Astrocyte (in vitro differentiated cells and primary cell): Measurements from ENCODE around the gene MSANTD4. TPM values are rescaled to one million over a fixed set of nuclear protein-coding genes. Genes with fewer than 3 reads are reported as not detected.

Experiments
- DNase-seq: peaks from one replicate; pipeline ENCODE4 v3.0.0-alpha.2; 2010; ENCODE audit warnings: low read depth
- FAIRE-seq: peaks from 2 replicates; lab custom pipeline; 2011; peaks lifted over from hg19 to GRCh38; lab: Jason Lieb, UNC
- H2AFZ ChIP-seq: 2 replicates; pipeline ENCODE4 v1.6.0; 2012; ENCODE audit warnings: low read depth, low read length, inconsistent platforms
- H3K27ac ChIP-seq: 2 replicates; pipeline ENCODE4 v1.5.1; 2011; ENCODE audit warnings: low read depth, low read length, inconsistent platforms
- H3K27me3 ChIP-seq: 2 replicates; pipeline ENCODE4 v1.6.0; 2011; ENCODE audit warnings: low read length, inconsistent platforms; ENCODE audit not compliant: insufficient read depth
- H3K36me3 ChIP-seq: 2 replicates; pipeline ENCODE4 v1.5.1; 2011; ENCODE audit warnings: low read length, inconsistent platforms; ENCODE audit not compliant: insufficient read depth
- H3K4me1 ChIP-seq: 2 replicates; pipeline ENCODE4 v1.5.1; 2011; ENCODE audit warnings: low read length, inconsistent platforms; ENCODE audit not compliant: insufficient read depth
- H3K4me2 ChIP-seq: 2 replicates; pipeline ENCODE4 v1.6.0; 2012; ENCODE audit warnings: low read length, inconsistent platforms
- H3K4me3 ChIP-seq: 2 replicates; pipeline ENCODE4 v1.5.1; 2011; ENCODE audit warnings: low read depth, mild to moderate bottlenecking, low read length, inconsistent platforms; ENCODE audit not compliant: insufficient read depth
- H3K79me2 ChIP-seq: 2 replicates; pipeline ENCODE4 v1.6.0; 2012; ENCODE audit warnings: mild to moderate bottlenecking, low read length, inconsistent platforms; ENCODE audit not compliant: insufficient read depth
- H3K9ac ChIP-seq: 2 replicates; pipeline ENCODE4 v1.6.0; 2012; ENCODE audit warnings: mild to moderate bottlenecking, low read length, inconsistent platforms
- H3K9me3 ChIP-seq: 2 replicates; pipeline ENCODE4 v1.5.1; 2012; ENCODE audit warnings: low read depth, mild to moderate bottlenecking, low read length, inconsistent platforms; ENCODE audit not compliant: insufficient read depth
- H4K20me1 ChIP-seq: 2 replicates; pipeline ENCODE4 v1.6.0; 2012; ENCODE audit warnings: low read length, inconsistent platforms; ENCODE audit not compliant: insufficient read depth
- H3K27ac Mint-ChIP-seq: one replicate; pipeline ENCODE4 v1.8.0; 2021; ENCODE audit warnings: mild to moderate bottlenecking, mixed read lengths; ENCODE audit not compliant: unreplicated experiment
- H3K27me3 Mint-ChIP-seq: one replicate; pipeline ENCODE4 v1.8.0; 2021; ENCODE audit warnings: low read depth, mixed read lengths; ENCODE audit not compliant: unreplicated experiment
- H3K36me3 Mint-ChIP-seq: one replicate; pipeline ENCODE4 v1.8.0; 2021; ENCODE audit warnings: low read depth, mixed read lengths; ENCODE audit not compliant: unreplicated experiment
- H3K4me1 Mint-ChIP-seq: one replicate; pipeline ENCODE4 v1.8.0; 2021; ENCODE audit warnings: low read depth, mixed read lengths; ENCODE audit not compliant: unreplicated experiment
- H3K4me3 Mint-ChIP-seq: one replicate; pipeline ENCODE4 v1.8.0; 2021; ENCODE audit warnings: mild to moderate bottlenecking, moderate library complexity, mixed read lengths; ENCODE audit not compliant: unreplicated experiment
- H3K9me3 Mint-ChIP-seq: one replicate; pipeline ENCODE4 v1.8.0; 2021; ENCODE audit warnings: mild to moderate bottlenecking, mixed read lengths; ENCODE audit not compliant: unreplicated experiment
- EZH2 ChIP-seq: IDR thresholded peaks from 2 replicates; pipeline ENCODE4 v1.6.1; 2012; ENCODE audit warnings: mild to moderate bottlenecking, low read length, inconsistent platforms; ENCODE audit not compliant: insufficient read depth
- total RNA-seq: library from RNA; stranded (reverse); gene quantifications from 2 replicates; pipeline ENCODE4 v1.2.1, GENCODE V29; 2021
- TF ChIP-seq, protein P1 (sequence below): IDR thresholded peaks from 2 replicates; pipeline ENCODE4 v1.5.1; 2011; ENCODE audit warnings: low read depth, mild to moderate bottlenecking, inconsistent platforms, low read length, moderate library complexity; ENCODE audit not compliant: insufficient read depth

Gene MSANTD4
- total RNA-seq, 1 donor from 2014 or later = 19.8 TPM

DNA sequence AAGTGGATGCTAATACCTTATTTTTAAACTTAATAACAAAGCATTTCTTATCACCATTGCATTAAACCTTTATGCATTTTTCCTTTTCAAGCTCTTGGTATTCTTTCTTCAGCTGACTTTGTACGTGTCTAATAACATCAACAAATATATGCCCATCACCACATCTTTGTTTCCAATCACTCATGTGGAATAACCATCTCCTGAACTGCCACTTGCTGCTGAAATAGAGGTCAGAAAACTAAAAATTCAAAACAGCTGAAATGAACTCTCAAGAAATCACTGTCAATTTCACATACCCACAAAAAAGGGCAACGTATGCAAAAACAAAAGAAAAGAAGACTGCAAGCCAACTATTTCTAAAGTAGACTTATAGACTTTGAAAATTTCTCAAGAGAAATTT lies 7.4 kb downstream of the MSANTD4 start:
- H3K4me3 Mint-ChIP-seq = no peak overlapping the region
- Histone ChIP-seq H2AFZ (no peak overlapping the region), H3K4me2 (no peak overlapping the region), H3K36me3 (peaks cover 10% of the 10 kb centered on the region), H3K27ac (no peak overlapping the region), H3K9ac (no peak overlapping the region), H3K79me2 (peaks cover 82% of the 10 kb centered on the region), H3K9me3 (no peaks in the 10 kb centered on the region), H3K4me3 (no peak overlapping the region), H3K27me3 (no peaks in the 10 kb centered on the region), H4K20me1 (peaks cover 10% of the 10 kb centered on the region), H3K4me1 (peaks cover 19% of the 10 kb centered on the region)
- DNase-seq (no peak), FAIRE-seq (no peak)
- H3K27ac Mint-ChIP-seq = no peak overlapping the region
- no peak for TF ChIP-seq EZH2
- TF ChIP-seq, protein P1, sequence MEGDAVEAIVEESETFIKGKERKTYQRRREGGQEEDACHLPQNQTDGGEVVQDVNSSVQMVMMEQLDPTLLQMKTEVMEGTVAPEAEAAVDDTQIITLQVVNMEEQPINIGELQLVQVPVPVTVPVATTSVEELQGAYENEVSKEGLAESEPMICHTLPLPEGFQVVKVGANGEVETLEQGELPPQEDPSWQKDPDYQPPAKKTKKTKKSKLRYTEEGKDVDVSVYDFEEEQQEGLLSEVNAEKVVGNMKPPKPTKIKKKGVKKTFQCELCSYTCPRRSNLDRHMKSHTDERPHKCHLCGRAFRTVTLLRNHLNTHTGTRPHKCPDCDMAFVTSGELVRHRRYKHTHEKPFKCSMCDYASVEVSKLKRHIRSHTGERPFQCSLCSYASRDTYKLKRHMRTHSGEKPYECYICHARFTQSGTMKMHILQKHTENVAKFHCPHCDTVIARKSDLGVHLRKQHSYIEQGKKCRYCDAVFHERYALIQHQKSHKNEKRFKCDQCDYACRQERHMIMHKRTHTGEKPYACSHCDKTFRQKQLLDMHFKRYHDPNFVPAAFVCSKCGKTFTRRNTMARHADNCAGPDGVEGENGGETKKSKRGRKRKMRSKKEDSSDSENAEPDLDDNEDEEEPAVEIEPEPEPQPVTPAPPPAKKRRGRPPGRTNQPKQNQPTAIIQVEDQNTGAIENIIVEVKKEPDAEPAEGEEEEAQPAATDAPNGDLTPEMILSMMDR = no peak
- H3K9me3 Mint-ChIP-seq = peaks cover 2% of the 10 kb centered on the region
- peaks cover 14% of the 10 kb centered on the region for H3K36me3 Mint-ChIP-seq
- peaks cover 40% of the 10 kb centered on the region for H3K4me1 Mint-ChIP-seq
- no peaks in the 10 kb centered on the region for H3K27me3 Mint-ChIP-seq

DNA sequence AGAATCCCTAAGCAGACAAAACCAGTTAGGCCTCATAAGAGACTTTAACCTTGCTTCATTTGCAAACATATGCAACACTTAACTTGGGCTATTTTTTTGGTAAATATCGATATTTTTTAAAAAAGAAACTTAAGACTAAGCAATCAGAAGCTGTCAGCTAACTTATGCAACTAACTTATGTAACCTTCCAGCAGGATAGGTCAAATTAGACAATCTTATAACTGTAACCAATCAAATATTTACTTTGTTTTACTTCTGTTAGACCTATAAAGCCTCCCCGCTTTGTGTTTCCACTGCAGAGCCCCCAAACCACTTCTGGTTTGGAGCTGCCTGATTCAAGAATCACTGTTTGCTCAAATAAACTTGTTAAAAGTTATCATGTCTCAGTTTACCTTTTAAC lies 8.0 kb downstream of the MSANTD4 start:
- no peak overlapping the region for H2AFZ ChIP-seq
- peaks cover 19% of the 10 kb centered on the region for H3K4me1 ChIP-seq
- H3K4me1 Mint-ChIP-seq = peaks cover 37% of the 10 kb centered on the region
- peaks cover 15% of the 10 kb centered on the region for H3K36me3 Mint-ChIP-seq
- H3K79me2 ChIP-seq = peaks cover 79% of the 10 kb centered on the region
- H3K27me3 Mint-ChIP-seq = no peaks in the 10 kb centered on the region
- H3K4me2 ChIP-seq = no peak overlapping the region
- H4K20me1 ChIP-seq = peaks cover 9% of the 10 kb centered on the region
- DNase-seq (no peak), FAIRE-seq (no peak)
- H3K9me3 ChIP-seq = no peaks in the 10 kb centered on the region
- peak overlapping the region; percentile 7 for H3K27ac ChIP-seq
- no peak overlapping the region for H3K4me3 Mint-ChIP-seq
- no peak overlapping the region for H3K4me3 ChIP-seq
- no peak for TF ChIP-seq EZH2
- TF ChIP-seq, protein P1 = no peak
- H3K9ac ChIP-seq = no peak overlapping the region
- no peaks in the 10 kb centered on the region for H3K27me3 ChIP-seq
- peaks cover 2% of the 10 kb centered on the region for H3K9me3 Mint-ChIP-seq
- peak overlapping the region; percentile 42 for H3K27ac Mint-ChIP-seq
- peaks cover 16% of the 10 kb centered on the region for H3K36me3 ChIP-seq

DNA sequence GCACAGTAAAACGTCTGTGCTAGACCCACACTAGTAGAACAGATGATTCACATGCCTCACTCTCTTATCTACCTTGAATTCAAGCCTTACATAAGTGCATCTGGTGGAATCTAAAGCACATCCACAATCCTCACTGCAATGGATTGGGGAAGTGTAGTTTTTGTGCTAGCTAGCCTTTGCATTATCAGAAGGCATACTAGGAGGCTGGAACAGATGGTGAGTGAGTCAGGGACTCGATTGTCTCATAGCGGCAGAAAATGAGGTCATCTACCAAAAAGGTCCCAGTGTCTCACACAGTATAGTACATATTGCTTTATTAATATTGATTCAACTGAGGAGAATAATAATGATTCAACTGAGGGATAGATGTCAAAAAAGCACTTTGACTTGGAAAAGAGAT lies 9.3 kb downstream of the MSANTD4 start:
- peaks cover 79% of the 10 kb centered on the region for H3K79me2 ChIP-seq
- peaks cover 18% of the 10 kb centered on the region for H3K36me3 Mint-ChIP-seq
- no peak overlapping the region for H3K4me3 Mint-ChIP-seq
- H3K4me2 ChIP-seq = peak overlapping the region; percentile 71
- H3K9ac ChIP-seq = peak overlapping the region; percentile 72
- peaks cover 19% of the 10 kb centered on the region for H3K4me1 ChIP-seq
- peaks cover 19% of the 10 kb centered on the region for H3K36me3 ChIP-seq
- H3K27ac Mint-ChIP-seq = peak overlapping the region; percentile 91
- H3K4me1 Mint-ChIP-seq = peaks cover 30% of the 10 kb centered on the region
- H3K27ac ChIP-seq = peak overlapping the region; percentile 91
- peaks cover 7% of the 10 kb centered on the region for H4K20me1 ChIP-seq
- TF ChIP-seq, protein P1 = no peak
- TF ChIP-seq EZH2 = no peak
- H2AFZ ChIP-seq = no peak overlapping the region
- H3K27me3 Mint-ChIP-seq = no peaks in the 10 kb centered on the region
- H3K9me3 ChIP-seq = no peaks in the 10 kb centered on the region
- FAIRE-seq (peak; percentile 84), DNase-seq (peak; percentile 87)
- no peak overlapping the region for H3K4me3 ChIP-seq
- peaks cover 2% of the 10 kb centered on the region for H3K9me3 Mint-ChIP-seq
- no peaks in the 10 kb centered on the region for H3K27me3 ChIP-seq
